ENCODE measurements around the gene MEF2D. TPM values are rescaled to one million over a fixed set of nuclear protein-coding genes. Genes with fewer than 3 reads are reported as not detected.

The MEF2D gene
- total RNA-seq, 4 donors from 2014 or later, result 61.7 to 73.5 (median 67.1) TPM

GRCh38 chr1:156433602-156434001 is 67.0 kb downstream of the MEF2D start:
- no peaks in the 10 kb centered on the region for H3K36me3 ChIP-seq
- H3K4me3 ChIP-seq, result no peak overlapping the region
- DNase-seq (ENCODE audit: low spot score in 2 of 2), result no peak
- no peaks in the 10 kb centered on the region for H3K9me3 ChIP-seq
- H3K27me3 ChIP-seq, result peaks cover 100% of the 10 kb centered on the region
- whole genome bisulfite sequencing, result 94% methylated on average over 1 of the region's 1 CpG
- TF ChIP-seq, protein P1, sequence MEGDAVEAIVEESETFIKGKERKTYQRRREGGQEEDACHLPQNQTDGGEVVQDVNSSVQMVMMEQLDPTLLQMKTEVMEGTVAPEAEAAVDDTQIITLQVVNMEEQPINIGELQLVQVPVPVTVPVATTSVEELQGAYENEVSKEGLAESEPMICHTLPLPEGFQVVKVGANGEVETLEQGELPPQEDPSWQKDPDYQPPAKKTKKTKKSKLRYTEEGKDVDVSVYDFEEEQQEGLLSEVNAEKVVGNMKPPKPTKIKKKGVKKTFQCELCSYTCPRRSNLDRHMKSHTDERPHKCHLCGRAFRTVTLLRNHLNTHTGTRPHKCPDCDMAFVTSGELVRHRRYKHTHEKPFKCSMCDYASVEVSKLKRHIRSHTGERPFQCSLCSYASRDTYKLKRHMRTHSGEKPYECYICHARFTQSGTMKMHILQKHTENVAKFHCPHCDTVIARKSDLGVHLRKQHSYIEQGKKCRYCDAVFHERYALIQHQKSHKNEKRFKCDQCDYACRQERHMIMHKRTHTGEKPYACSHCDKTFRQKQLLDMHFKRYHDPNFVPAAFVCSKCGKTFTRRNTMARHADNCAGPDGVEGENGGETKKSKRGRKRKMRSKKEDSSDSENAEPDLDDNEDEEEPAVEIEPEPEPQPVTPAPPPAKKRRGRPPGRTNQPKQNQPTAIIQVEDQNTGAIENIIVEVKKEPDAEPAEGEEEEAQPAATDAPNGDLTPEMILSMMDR (IDR thresholded peaks at IDR 0.05), result no peak
- no peak for TF ChIP-seq POLR2AphosphoS5 (IDR thresholded peaks at IDR 0.05)
- TF ChIP-seq POLR2A (IDR thresholded peaks at IDR 0.05), result no peak
- no peak for TF ChIP-seq EP300 (IDR thresholded peaks at IDR 0.05)
- peaks cover 20% of the 10 kb centered on the region for H3K4me1 ChIP-seq
- no peak overlapping the region for H3K27ac ChIP-seq

DNA sequence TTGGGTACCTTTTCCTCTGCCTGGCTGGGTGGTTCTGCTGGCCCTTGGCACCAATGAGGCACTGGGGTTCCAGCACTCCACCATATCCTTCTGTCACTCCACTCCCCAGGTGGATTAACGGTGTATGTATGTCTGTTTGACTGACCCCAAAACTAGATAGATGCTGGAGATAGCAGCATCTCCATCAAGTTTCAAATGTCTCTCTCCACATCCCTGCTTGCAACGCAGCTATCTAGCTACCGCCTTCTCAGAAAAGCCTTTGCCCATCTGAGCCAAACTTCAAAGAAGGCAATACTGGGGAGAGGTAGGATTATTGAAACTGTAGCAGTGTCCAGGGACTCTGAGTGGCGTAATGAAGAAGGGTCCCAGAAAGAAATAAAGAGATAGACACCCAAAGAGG is 67.5 kb downstream of the MEF2D start:
- Histone ChIP-seq H3K27me3 (peaks cover 100% of the 10 kb centered on the region), H3K27ac (no peak overlapping the region), H3K36me3 (no peaks in the 10 kb centered on the region), H3K9me3 (no peaks in the 10 kb centered on the region), H3K4me1 (peaks cover 20% of the 10 kb centered on the region), H3K4me3 (no peak overlapping the region)
- DNase-seq (ENCODE audit: low spot score in 2 of 2), result no peak
- no peak for TF ChIP-seq EP300 (IDR thresholded peaks at IDR 0.05)
- TF ChIP-seq, protein P1 (IDR thresholded peaks at IDR 0.05), result no peak
- no peak for TF ChIP-seq POLR2A (IDR thresholded peaks at IDR 0.05)
- no peak for TF ChIP-seq POLR2AphosphoS5 (IDR thresholded peaks at IDR 0.05)
- WGBS, result 48% methylated on average over 4 of the region's 4 CpGs

- 15% methylated on average over 11 of the region's 11 CpGs for WGBS
- no peak overlapping the region for H3K27ac ChIP-seq
- TF ChIP-seq POLR2AphosphoS5 (IDR thresholded peaks at IDR 0.05) (no peak), EP300 (IDR thresholded peaks at IDR 0.05) (no peak), POLR2A (IDR thresholded peaks at IDR 0.05) (no peak)
- TF ChIP-seq, protein P1 (IDR thresholded peaks at IDR 0.05), result no peak
- peaks cover 100% of the 10 kb centered on the region for H3K27me3 ChIP-seq
- H3K4me3 ChIP-seq, result no peak overlapping the region
- H3K36me3 ChIP-seq, result no peaks in the 10 kb centered on the region
- H3K4me1 ChIP-seq, result peaks cover 20% of the 10 kb centered on the region
- DNase-seq (ENCODE audit: low spot score in 2 of 2), result no peak
- no peaks in the 10 kb centered on the region for H3K9me3 ChIP-seq
These were observed 67.9 kb downstream of the MEF2D start for GRCh38 chr1:156432669-156433018.

GRCh38 chr1:156431769-156432668 is 68.6 kb downstream of the MEF2D start:
- no peak for TF ChIP-seq POLR2A (IDR thresholded peaks at IDR 0.05)
- TF ChIP-seq EP300 (IDR thresholded peaks at IDR 0.05), result no peak
- TF ChIP-seq POLR2AphosphoS5 (IDR thresholded peaks at IDR 0.05), result no peak
- TF ChIP-seq, protein P1 (IDR thresholded peaks at IDR 0.05), result no peak
- H3K27ac ChIP-seq, result no peak overlapping the region
- no peaks in the 10 kb centered on the region for H3K36me3 ChIP-seq
- no peak overlapping the region for H3K4me3 ChIP-seq
- DNase-seq (ENCODE audit: low spot score in 2 of 2), result no peak
- H3K27me3 ChIP-seq, result peaks cover 99% of the 10 kb centered on the region
- peaks cover 20% of the 10 kb centered on the region for H3K4me1 ChIP-seq
- no peaks in the 10 kb centered on the region for H3K9me3 ChIP-seq
- 35% methylated on average over 12 of the region's 12 CpGs for WGBS

DNA sequence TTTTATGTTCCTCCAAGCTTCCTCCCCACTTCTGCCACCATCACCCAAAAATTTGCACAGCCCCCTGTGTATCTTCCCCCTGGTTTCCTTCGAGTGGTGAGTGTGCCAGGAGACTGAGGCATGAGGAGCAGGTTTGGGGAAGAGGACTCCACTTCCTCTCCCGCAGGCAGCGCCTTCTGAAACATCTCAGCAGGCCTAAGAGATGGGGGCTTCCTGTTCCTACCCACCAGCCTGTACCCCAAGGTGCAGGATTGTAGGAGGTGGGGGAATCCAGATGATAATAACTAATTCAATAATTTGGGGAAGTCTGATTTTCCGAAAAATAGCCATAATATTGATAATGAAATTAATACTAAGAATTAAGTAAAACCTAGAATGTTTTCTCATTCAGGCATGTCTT is 69.2 kb downstream of the MEF2D start:
- Histone ChIP-seq H3K9me3 (no peaks in the 10 kb centered on the region), H3K36me3 (no peaks in the 10 kb centered on the region), H3K27ac (no peak overlapping the region), H3K4me3 (no peak overlapping the region), H3K27me3 (peaks cover 99% of the 10 kb centered on the region), H3K4me1 (peaks cover 14% of the 10 kb centered on the region)
- WGBS, result 78% methylated on average over 4 of the region's 4 CpGs
- TF ChIP-seq EP300 (IDR thresholded peaks at IDR 0.05) (no peak), POLR2AphosphoS5 (IDR thresholded peaks at IDR 0.05) (no peak)
- no peak for DNase-seq (ENCODE audit: low spot score in 2 of 2)

Measured in suprapubic skin (tissue), 4 donors.